Measurements from ENCODE around the gene RARB. TPM values are rescaled to one million over a fixed set of nuclear protein-coding genes. Genes with fewer than 3 reads are reported as not detected.

RARB gene
- total RNA-seq, 1 donor from 2014 or later, result 15.0 TPM

GRCh38 chr3:25473246-25473645 lies 45.2 kb downstream of the RARB start:
- intact Hi-C loops (cut with DNase I), result no loop called here
- Histone ChIP-seq H3K9me3 (no peaks in the 10 kb centered on the region), H3K4me3 (no peak overlapping the region), H3K36me3 (no peaks in the 10 kb centered on the region), H3K27me3 (no peaks in the 10 kb centered on the region), H3K27ac (no peak overlapping the region), H3K4me1 (peaks cover 36% of the 10 kb centered on the region)
- TF ChIP-seq POLR2AphosphoS5 (IDR thresholded peaks at IDR 0.05; ENCODE audit: insufficient read depth in 1 of 2, low read depth in 1 of 2) (no peak), CTCF (IDR thresholded peaks at IDR 0.05) (no peak), POLR2A (IDR thresholded peaks at IDR 0.05) (no peak)
- DNase-seq (ENCODE audit: extremely low spot score in 2 of 2), result no peak

GRCh38 chr3:25474052-25474451 lies 46.0 kb downstream of the RARB start:
- Histone ChIP-seq H3K27ac (no peak overlapping the region), H3K9me3 (no peaks in the 10 kb centered on the region), H3K36me3 (no peaks in the 10 kb centered on the region), H3K4me1 (peaks cover 30% of the 10 kb centered on the region), H3K4me3 (no peak overlapping the region), H3K27me3 (no peaks in the 10 kb centered on the region)
- intact Hi-C loops (cut with DNase I), result no loop called here
- TF ChIP-seq POLR2A (IDR thresholded peaks at IDR 0.05) (no peak), POLR2AphosphoS5 (IDR thresholded peaks at IDR 0.05; ENCODE audit: insufficient read depth in 1 of 2, low read depth in 1 of 2) (no peak), CTCF (IDR thresholded peaks at IDR 0.05) (no peak)
- DNase-seq (ENCODE audit: extremely low spot score in 2 of 2), result no peak

- TF ChIP-seq POLR2AphosphoS5 (IDR thresholded peaks at IDR 0.05; ENCODE audit: insufficient read depth in 1 of 2, low read depth in 1 of 2), result no peak
- TF ChIP-seq POLR2A (IDR thresholded peaks at IDR 0.05), result no peak
- Histone ChIP-seq H3K4me3 (no peak overlapping the region), H3K9me3 (no peaks in the 10 kb centered on the region), H3K27ac (no peak overlapping the region), H3K36me3 (no peaks in the 10 kb centered on the region), H3K27me3 (no peaks in the 10 kb centered on the region), H3K4me1 (peaks cover 22% of the 10 kb centered on the region)
- intact Hi-C loops (cut with DNase I), result no loop called here
- DNase-seq (ENCODE audit: extremely low spot score in 2 of 2), result no peak
Measured at GRCh38 chr3:25476639-25477038, 48.6 kb downstream of the RARB start.

- H3K9me3 ChIP-seq, result no peaks in the 10 kb centered on the region
- no peak overlapping the region for H3K4me3 ChIP-seq
- H3K36me3 ChIP-seq, result no peaks in the 10 kb centered on the region
- H3K27ac ChIP-seq, result no peak overlapping the region
- intact Hi-C loops (cut with DNase I), result no loop called here
- H3K4me1 ChIP-seq, result peaks cover 13% of the 10 kb centered on the region
- no peak for TF ChIP-seq CTCF (IDR thresholded peaks at IDR 0.05)
- no peak for TF ChIP-seq POLR2A (IDR thresholded peaks at IDR 0.05)
- no peak for TF ChIP-seq POLR2AphosphoS5 (IDR thresholded peaks at IDR 0.05; ENCODE audit: insufficient read depth in 1 of 2, low read depth in 1 of 2)
- no peak for DNase-seq (ENCODE audit: extremely low spot score in 2 of 2)
- no peaks in the 10 kb centered on the region for H3K27me3 ChIP-seq
Measured at GRCh38 chr3:25478211-25478757, 50.2 kb downstream of the RARB start.

GRCh38 chr3:25478964-25479726 lies 51.1 kb downstream of the RARB start:
- Histone ChIP-seq H3K9me3 (no peaks in the 10 kb centered on the region), H3K36me3 (no peaks in the 10 kb centered on the region), H3K4me1 (peaks cover 9% of the 10 kb centered on the region), H3K4me3 (no peak overlapping the region), H3K27me3 (no peaks in the 10 kb centered on the region), H3K27ac (no peak overlapping the region)
- intact Hi-C loops (cut with DNase I), result no loop called here
- no peak for DNase-seq (ENCODE audit: extremely low spot score in 2 of 2)
- TF ChIP-seq POLR2A (IDR thresholded peaks at IDR 0.05), result no peak
- TF ChIP-seq POLR2AphosphoS5 (IDR thresholded peaks at IDR 0.05; ENCODE audit: insufficient read depth in 1 of 2, low read depth in 1 of 2), result no peak
- TF ChIP-seq CTCF (IDR thresholded peaks at IDR 0.05), result no peak

Measured in vagina (tissue), 2 donors.